HepG2 (cell line): ENCODE results near the gene TAAR9. TPM values are rescaled to one million over a fixed set of nuclear protein-coding genes. Genes with fewer than 3 reads are reported as not detected.

Experiments
- ATAC-seq: fragments of 200-7000 bp; cut with Tn5 transposase; 3 replicates; pipeline ENCODE4 v1.9.1; 2020; ENCODE audit warnings: mild to moderate bottlenecking, moderate library complexity
- BruUV-seq: library from RNA; stranded (reverse); fragments of 400-500 nt; replicated peaks from 2 replicates; lab custom pipeline; 2021; lab: Mats Ljungman, UMichigan
- CTCF ChIA-PET: fragments of 300-600 bp; formaldehyde crosslinking; extraction: SDS; loops from one replicate; lab custom pipeline; 2021; ENCODE audit warnings: low total read pairs, inconsistent platforms, low intra/inter-chr PET ratio; lab: Yijun Ruan, JAX
- POLR2A ChIA-PET: fragments of 350-600 bp; sonication (Branson Sonifier 250); formaldehyde crosslinking; loops from one replicate; lab custom pipeline; 2020; ENCODE audit warnings: antibody characterized with exemption, inconsistent platforms; lab: Yijun Ruan, JAX
- DNase-seq: peaks from one replicate; pipeline ENCODE4 v3.0.0-alpha.2; 2015; ENCODE audit warnings: low spot score
- FAIRE-seq: peaks from 3 replicates; lab custom pipeline; 2011; peaks lifted over from hg19 to GRCh38; lab: Jason Lieb, UNC
- H2AFZ ChIP-seq: one replicate; pipeline ENCODE4 v1.6.1; 2011; ENCODE audit warnings: low read length, inconsistent platforms
- H3K27ac ChIP-seq: fragments of 300-600 bp; 3 replicates; pipeline ENCODE4 v1.8.0; 2011; ENCODE audit warnings: mixed run types, mild to moderate bottlenecking, mixed read lengths, low read length, inconsistent platforms; ENCODE audit not compliant: insufficient read depth; ENCODE audit errors: extremely low read length
- H3K27me3 ChIP-seq, 2 experiments: fragments of 200-600 bp in 1 of 2; 2 replicates in 1 of 2; 3 replicates in 1 of 2; pipeline versions ENCODE4 v1.6.0 to v1.8.0; 2011; ENCODE audit warnings: low read length in 2 of 2, mild to moderate bottlenecking in 2 of 2, moderate library complexity in 2 of 2, inconsistent platforms in 1 of 2; ENCODE audit not compliant: insufficient read depth in 2 of 2, control insufficient read depth in 1 of 2
- H3K36me3 ChIP-seq, 2 experiments: fragments of 200-600 bp in 1 of 2; replicated peaks in 1 of 2; 2 replicates in 1 of 2; 3 replicates in 1 of 2; pipeline versions ENCODE4 v1.5.1 to v1.8.0; 2011; ENCODE audit warnings: low read length in 2 of 2, inconsistent platforms in 1 of 2; ENCODE audit not compliant: insufficient read depth in 2 of 2, control insufficient read depth in 1 of 2
- H3K4me1 ChIP-seq: 2 replicates; pipeline ENCODE4 v1.5.1; 2012; ENCODE audit warnings: low read length, inconsistent platforms; ENCODE audit not compliant: insufficient read depth
- H3K4me2 ChIP-seq: 2 replicates; pipeline ENCODE4 v1.6.0; 2011; ENCODE audit warnings: low read depth, low read length, inconsistent platforms
- H3K4me3 ChIP-seq, 3 experiments: fragments of 200-600 bp in 1 of 3; sonication (generic), shearing (Covaris generic) in 1 of 3; replicated peaks in 1 of 3; 2 replicates each; pipeline ENCODE4 v1.5.1; 2011 to 2016; ENCODE audit warnings: low read length in 3 of 3, inconsistent platforms in 2 of 3, low read depth in 2 of 3, mild to moderate bottlenecking in 2 of 3, control low read depth in 1 of 3, mixed read lengths in 1 of 3; ENCODE audit not compliant: insufficient read depth in 1 of 3
- H3K79me2 ChIP-seq: one replicate; pipeline ENCODE4 v1.6.1; 2011; ENCODE audit warnings: low read length, inconsistent platforms; ENCODE audit not compliant: insufficient read depth
- H3K9ac ChIP-seq: 2 replicates; pipeline ENCODE4 v1.6.0; 2011; ENCODE audit warnings: mild to moderate bottlenecking, low read depth, low read length, inconsistent platforms; ENCODE audit not compliant: insufficient read depth
- H3K9me3 ChIP-seq: 2 replicates; pipeline ENCODE4 v1.5.1; 2012; ENCODE audit warnings: mild to moderate bottlenecking, low read length
- H4K20me1 ChIP-seq: 2 replicates; pipeline ENCODE4 v1.6.0; 2011; ENCODE audit warnings: inconsistent platforms, mild to moderate bottlenecking, low read length, moderate library complexity; ENCODE audit not compliant: insufficient read depth
- FOXA3 ChIP-seq: IDR thresholded peaks from 2 replicates; pipeline ENCODE4 v1.6.1; 2016; ENCODE audit warnings: missing genetic modification reagents, missing compliant biosample characterization
- FOXP1 ChIP-seq, 2 experiments: fragments of 450-650 bp in 1 of 2; IDR thresholded peaks; 2 replicates each; pipeline ENCODE4 v1.6.1; 2017 to 2018; ENCODE audit warnings: antibody characterized with exemption in 1 of 2
- GABPB1 ChIP-seq: IDR thresholded peaks from 2 replicates; pipeline ENCODE4 v1.6.1; 2016; ENCODE audit warnings: mild to moderate bottlenecking, missing genetic modification reagents, moderate library complexity, missing compliant biosample characterization
- HDAC1 ChIP-seq: sonication (generic); formaldehyde crosslinking; IDR thresholded peaks from 2 replicates; pipeline ENCODE4 v1.5.1; 2020; ENCODE audit warnings: mild to moderate bottlenecking, missing genetic modification reagents
- HNRNPLL ChIP-seq: fragments of 200-400 bp; formaldehyde crosslinking; IDR thresholded peaks from 2 replicates; pipeline ENCODE4 v1.6.1; 2017; ENCODE audit warnings: mild to moderate bottlenecking, low read depth, low read length; ENCODE audit not compliant: poor library complexity, severe bottlenecking
- KLF13 ChIP-seq: sonication (generic); formaldehyde crosslinking; IDR thresholded peaks from 2 replicates; pipeline ENCODE4 v1.4.0; 2020; ENCODE audit warnings: mild to moderate bottlenecking, missing genetic modification reagents
- NFIC ChIP-seq: IDR thresholded peaks from 2 replicates; pipeline ENCODE4 v1.6.1; 2012; ENCODE audit warnings: mild to moderate bottlenecking, low read length, inconsistent platforms
- RBAK ChIP-seq: sonication (generic); formaldehyde crosslinking; IDR thresholded peaks from 2 replicates; pipeline ENCODE4 v1.5.1; 2020; ENCODE audit warnings: mild to moderate bottlenecking, missing genetic modification reagents
- ZNF232 ChIP-seq: sonication (generic); formaldehyde crosslinking; IDR thresholded peaks from 2 replicates; pipeline ENCODE4 v1.4.0; 2020; ENCODE audit warnings: missing genetic modification reagents, borderline replicate concordance
- ZNF746 ChIP-seq: sonication (generic); formaldehyde crosslinking; IDR thresholded peaks from 2 replicates; pipeline ENCODE4 v1.8.0; 2022; ENCODE audit warnings: mild to moderate bottlenecking, missing genetic modification reagents
- ZNF768 ChIP-seq: sonication (generic); formaldehyde crosslinking; IDR thresholded peaks from 2 replicates; pipeline ENCODE4 v1.4.0; 2020; ENCODE audit warnings: missing genetic modification reagents
- WGBS: methylation state at CpG from one replicate; pipeline ENCODE4 v1.1.6; 2017; ENCODE audit warnings: low lambda C conversion rate; 5-methylcytosine and 5-hydroxymethylcytosine counted together
- in situ Hi-C: cut with HindIII; loops from 2 replicates; pipeline ENCODE4 v1.10.0; 2017; ENCODE audit warnings: low pct_unique_long_range_greater_than_20kb; ENCODE audit not compliant: extremely low pct_ligation_motif_present
- intact Hi-C: fragments of 100-400 bp; cut with micrococcal nuclease; formaldehyde crosslinking; loops from one replicate; pipeline ENCODE4 v1.10.0; 2022; ENCODE audit not compliant: unreplicated experiment
- polyA plus RNA-seq, 8 experiments: library from polyadenylated mRNA; depleted of rRNA in 3 of 8; stranded (reverse) in 7 of 8; unstranded in 1 of 8; fragments of >200 nt; fragmentation: Illumina TruSeq in 4 of 8; extraction: Trizol in 4 of 8; gene quantifications; 2 replicates each; pipeline versions ENCODE4 v1.2.1 to v1.2.3, GENCODE V29; 2011 to 2016; ENCODE audit warnings: low read depth in 4 of 8, missing spikeins in 1 of 8, mixed read lengths in 1 of 8; ENCODE audit not compliant: insufficient read depth in 1 of 8
- total RNA-seq, 5 experiments: library from RNA; depleted of rRNA; stranded (reverse); fragments of >200 nt; fragmentation: Illumina TruSeq; extraction: Trizol; gene quantifications; 2 replicates each; pipeline ENCODE4 v1.2.3, GENCODE V29; 2016; ENCODE audit warnings: low read depth in 1 of 5
- TF ChIP-seq, protein P1 (sequence below): sonication (generic); formaldehyde crosslinking; IDR thresholded peaks from 2 replicates; pipeline ENCODE4 v1.5.0; 2020; ENCODE audit warnings: missing genetic modification reagents
- TF ChIP-seq, protein P2 (sequence below): sonication (generic); formaldehyde crosslinking; IDR thresholded peaks from 2 replicates; pipeline ENCODE4 v1.4.0; 2020; ENCODE audit warnings: missing genetic modification reagents

Gene TAAR9
- total and polyA plus RNA-seq, 2 of the 13 experiments (the other 11 are each of a cell fraction or from before 2014, with no cell fraction given): 0.07 TPM; not detected in 1

DNA sequence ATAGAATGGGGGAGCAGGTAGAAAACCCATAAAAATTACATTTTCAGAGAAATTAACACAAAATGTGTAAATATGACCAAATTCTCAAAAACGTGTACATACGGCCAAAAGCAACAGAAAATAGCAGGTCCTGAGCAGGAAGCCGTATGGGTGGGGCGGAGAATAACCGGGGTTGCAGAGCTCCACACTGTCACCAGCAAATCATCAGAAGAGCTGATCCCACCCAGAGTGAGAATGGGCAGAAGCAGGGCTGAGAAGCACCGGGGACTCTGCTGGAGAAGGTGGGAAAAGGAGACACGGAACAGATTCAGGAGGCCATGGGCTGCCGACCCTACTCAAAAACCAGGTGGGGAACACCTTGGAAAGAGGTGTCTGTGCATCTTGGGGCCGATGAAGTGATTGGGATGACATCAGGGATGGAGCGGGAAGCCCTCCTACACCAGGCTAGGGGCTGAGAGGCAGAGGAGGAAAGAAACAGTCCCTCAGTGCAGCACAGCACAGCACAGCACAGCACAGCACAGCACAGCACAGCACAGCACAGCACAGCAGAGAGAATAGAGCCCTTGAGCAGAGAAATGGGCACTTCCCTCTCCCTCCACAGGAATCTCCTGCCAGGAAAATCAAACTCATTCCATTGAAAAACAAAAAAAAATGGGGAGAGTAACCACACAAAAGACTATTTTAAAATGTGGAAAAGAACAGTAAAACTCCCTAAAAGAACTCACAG lies 47.4 kb upstream of the TAAR9 start:
- BruUV-seq: no TSS peak
- Histone ChIP-seq H3K9ac (no peak overlapping the region), H3K27ac (no peak overlapping the region), H3K79me2 (peaks cover 3% of the 10 kb centered on the region), H3K36me3 (peaks cover 3 to 10% of the 10 kb centered on the region in 2 experiments; a peak in 4 of 5 replicates), H3K4me3 (no peak overlapping the region), H4K20me1 (0 out of 2 replicates have a peak, but pooled peaks cover 3% of the 10 kb centered on the region), H3K27me3 (no peaks in the 10 kb centered on the region), H3K9me3 (no peaks in the 10 kb centered on the region), H2AFZ (no peak overlapping the region), H3K4me1 (no peaks in the 10 kb centered on the region), H3K4me2 (no peak overlapping the region)
- POLR2A ChIA-PET: no interaction called here
- FAIRE-seq: no peak
- 96% methylated on average over 10 of the region's 10 CpGs for WGBS
- intact Hi-C loops (no loop called here), in situ Hi-C loops (no loop called here)
- TF ChIP-seq ZNF768 (CRISPR knock-in tag): peak; percentile 65; the same call in 1 of the 2 replicates
- no peak for TF ChIP-seq HDAC1 (CRISPR knock-in tag)
- no peak for ATAC-seq
- no peak for DNase-seq
- CTCF ChIA-PET: no interaction called here

GRCh38 chr6:132491303-132491702 lies 46.8 kb upstream of the TAAR9 start:
- in situ Hi-C loops (no loop called here), intact Hi-C loops (no loop called here)
- Histone ChIP-seq H2AFZ (no peak overlapping the region), H3K79me2 (peaks cover 3% of the 10 kb centered on the region), H3K36me3 (peaks cover 3 to 10% of the 10 kb centered on the region in 2 experiments; a peak in 4 of 5 replicates), H3K27me3 (no peaks in the 10 kb centered on the region), H3K4me2 (no peak overlapping the region), H4K20me1 (0 out of 2 replicates have a peak, but pooled peaks cover 3% of the 10 kb centered on the region), H3K9ac (no peak overlapping the region), H3K27ac (no peak overlapping the region), H3K4me3 (no peak overlapping the region), H3K9me3 (no peaks in the 10 kb centered on the region), H3K4me1 (no peaks in the 10 kb centered on the region)
- no TSS peak for BruUV-seq
- ChIA-PET POLR2A (no interaction called here), CTCF (no interaction called here)
- no peak for DNase-seq
- 96% methylated on average over 5 of the region's 5 CpGs for WGBS
- FAIRE-seq: no peak
- ATAC-seq: no peak
- TF ChIP-seq FOXA3 (CRISPR knock-in tag) (no peak), FOXP1 (IDR thresholded peaks at IDR 0.05) (no peak), FOXP1 (CRISPR knock-in tag; IDR thresholded peaks at IDR 0.05) (no peak), NFIC (no peak), RBAK (no peak), GABPB1 (CRISPR knock-in tag) (no peak), HNRNPLL (no peak), ZNF746 (CRISPR knock-in tag) (no peak), KLF13 (CRISPR knock-in tag) (no peak), ZNF232 (CRISPR knock-in tag) (no peak)
- TF ChIP-seq, protein P1, sequence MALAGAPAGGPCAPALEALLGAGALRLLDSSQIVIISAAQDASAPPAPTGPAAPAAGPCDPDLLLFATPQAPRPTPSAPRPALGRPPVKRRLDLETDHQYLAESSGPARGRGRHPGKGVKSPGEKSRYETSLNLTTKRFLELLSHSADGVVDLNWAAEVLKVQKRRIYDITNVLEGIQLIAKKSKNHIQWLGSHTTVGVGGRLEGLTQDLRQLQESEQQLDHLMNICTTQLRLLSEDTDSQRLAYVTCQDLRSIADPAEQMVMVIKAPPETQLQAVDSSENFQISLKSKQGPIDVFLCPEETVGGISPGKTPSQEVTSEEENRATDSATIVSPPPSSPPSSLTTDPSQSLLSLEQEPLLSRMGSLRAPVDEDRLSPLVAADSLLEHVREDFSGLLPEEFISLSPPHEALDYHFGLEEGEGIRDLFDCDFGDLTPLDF: no peak
- TF ChIP-seq, protein P2, sequence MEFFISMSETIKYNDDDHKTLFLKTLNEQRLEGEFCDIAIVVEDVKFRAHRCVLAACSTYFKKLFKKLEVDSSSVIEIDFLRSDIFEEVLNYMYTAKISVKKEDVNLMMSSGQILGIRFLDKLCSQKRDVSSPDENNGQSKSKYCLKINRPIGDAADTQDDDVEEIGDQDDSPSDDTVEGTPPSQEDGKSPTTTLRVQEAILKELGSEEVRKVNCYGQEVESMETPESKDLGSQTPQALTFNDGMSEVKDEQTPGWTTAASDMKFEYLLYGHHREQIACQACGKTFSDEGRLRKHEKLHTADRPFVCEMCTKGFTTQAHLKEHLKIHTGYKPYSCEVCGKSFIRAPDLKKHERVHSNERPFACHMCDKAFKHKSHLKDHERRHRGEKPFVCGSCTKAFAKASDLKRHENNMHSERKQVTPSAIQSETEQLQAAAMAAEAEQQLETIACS (CRISPR knock-in tag): no peak
